ENCODE measurements around the gene CUEDC1.

CUEDC1 gene

DNA sequence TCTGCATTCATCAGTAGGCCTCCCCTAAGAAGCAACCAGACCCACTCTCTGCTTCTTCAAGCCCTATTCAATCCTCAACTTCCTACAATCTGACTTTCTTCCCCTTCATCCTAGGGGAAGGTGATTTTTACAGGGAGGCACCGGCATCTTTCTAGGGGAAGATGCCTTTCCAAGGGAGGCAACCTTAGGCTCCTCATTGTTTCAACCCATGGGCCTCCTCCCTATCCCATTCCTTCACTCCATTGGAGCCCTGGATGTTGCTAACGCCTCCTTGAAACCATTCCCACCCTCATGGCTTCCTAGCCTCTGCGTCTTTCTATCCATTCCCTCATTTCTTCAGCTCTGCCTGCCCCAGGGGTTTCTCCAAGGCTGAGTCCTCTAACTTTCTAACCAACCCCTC lies 2.7 kb upstream of the CUEDC1 start:
- no peak for DNase-seq (ENCODE audit: low read depth in 2 of 2)

- DNase-seq (ENCODE audit: low read depth in 2 of 2), result no peak
Measured at GRCh38 chr17:57957120-57957850, 2.1 kb upstream of the CUEDC1 start.

DNA sequence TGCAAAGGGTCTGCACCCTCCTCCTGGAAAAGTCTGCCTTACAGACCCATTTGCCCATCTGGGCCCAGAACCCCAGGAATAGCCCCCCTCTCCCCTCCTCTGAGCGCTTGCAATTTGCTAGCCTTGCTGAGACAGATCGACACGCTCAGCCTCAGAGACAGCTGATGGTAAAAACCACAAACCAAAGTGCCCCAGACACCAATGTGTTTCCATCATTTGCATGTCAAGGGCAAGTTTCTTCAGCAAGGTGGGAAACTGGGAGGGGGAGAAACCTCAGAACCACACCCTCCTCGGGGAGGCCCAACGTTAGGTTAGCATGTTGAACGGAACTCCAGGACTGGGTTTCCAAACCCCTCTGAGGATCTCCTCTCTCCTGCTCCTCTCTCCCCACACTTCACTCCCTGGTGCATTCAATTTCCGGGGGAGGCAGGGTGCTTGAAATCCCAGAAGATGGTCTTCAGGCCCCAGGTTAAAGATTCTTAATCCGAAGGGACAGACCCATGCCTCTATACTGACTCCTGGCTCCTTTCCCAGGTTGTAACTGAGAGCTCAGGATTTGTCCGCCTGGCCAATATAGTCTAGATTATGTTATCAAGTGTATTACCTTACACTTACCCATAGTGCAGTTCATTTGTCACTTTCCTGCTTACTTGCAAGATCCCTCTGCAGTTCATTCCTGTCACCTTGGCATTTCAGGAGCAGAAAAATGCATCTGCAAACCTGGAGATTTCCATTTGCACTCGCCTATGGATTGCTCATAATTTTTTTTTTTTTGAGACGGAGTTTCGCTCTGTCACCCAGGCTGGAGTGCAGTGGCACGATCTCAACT lies 1.3 kb upstream of the CUEDC1 start:
- peak in 1 of 2 donors; percentile 24 for DNase-seq (ENCODE audit: low read depth in 2 of 2)

- no peak for DNase-seq (ENCODE audit: low read depth in 2 of 2)
Measured at GRCh38 chr17:57954397-57955182, 622 bp downstream of the CUEDC1 start.

- no peak for DNase-seq (ENCODE audit: low read depth in 2 of 2)
Measured at GRCh38 chr17:57953705-57954396, 1.4 kb downstream of the CUEDC1 start.

- DNase-seq (ENCODE audit: low read depth in 2 of 2), result no peak
Measured at GRCh38 chr17:57953219-57953618, 2.0 kb downstream of the CUEDC1 start.

GRCh38 chr17:57949649-57950048 lies 5.6 kb downstream of the CUEDC1 start:
- DNase-seq (ENCODE audit: low read depth in 2 of 2), result no peak

GRCh38 chr17:57948555-57949420 lies 6.4 kb downstream of the CUEDC1 start:
- DNase-seq (ENCODE audit: low read depth in 2 of 2), result no peak

DNA sequence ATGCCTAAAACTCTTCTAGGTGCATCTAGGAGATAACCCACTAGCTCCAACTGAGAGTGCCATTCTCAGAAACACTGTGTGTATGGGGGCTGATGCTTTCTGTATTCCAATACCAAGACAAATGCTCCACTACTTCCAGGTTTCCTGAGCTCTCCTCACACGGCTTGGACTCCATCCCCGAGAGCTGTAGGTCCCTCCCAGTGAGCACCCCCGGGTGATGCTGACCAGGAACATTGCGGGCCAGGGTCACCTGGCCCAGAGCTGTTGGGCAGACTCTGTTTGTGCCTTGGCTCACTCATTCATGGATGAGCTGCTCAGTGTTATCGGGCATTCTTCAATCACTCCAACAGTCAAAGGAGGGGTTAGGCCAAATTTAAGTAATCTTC lies 7.0 kb downstream of the CUEDC1 start:
- no peak for DNase-seq (ENCODE audit: low read depth in 2 of 2)

- no peak for DNase-seq (ENCODE audit: low read depth in 2 of 2)
Measured at GRCh38 chr17:57947369-57947768, 7.8 kb downstream of the CUEDC1 start.

GRCh38 chr17:57946798-57947358 lies 8.3 kb downstream of the CUEDC1 start:
- DNase-seq (ENCODE audit: low read depth in 2 of 2), result no peak

DNA sequence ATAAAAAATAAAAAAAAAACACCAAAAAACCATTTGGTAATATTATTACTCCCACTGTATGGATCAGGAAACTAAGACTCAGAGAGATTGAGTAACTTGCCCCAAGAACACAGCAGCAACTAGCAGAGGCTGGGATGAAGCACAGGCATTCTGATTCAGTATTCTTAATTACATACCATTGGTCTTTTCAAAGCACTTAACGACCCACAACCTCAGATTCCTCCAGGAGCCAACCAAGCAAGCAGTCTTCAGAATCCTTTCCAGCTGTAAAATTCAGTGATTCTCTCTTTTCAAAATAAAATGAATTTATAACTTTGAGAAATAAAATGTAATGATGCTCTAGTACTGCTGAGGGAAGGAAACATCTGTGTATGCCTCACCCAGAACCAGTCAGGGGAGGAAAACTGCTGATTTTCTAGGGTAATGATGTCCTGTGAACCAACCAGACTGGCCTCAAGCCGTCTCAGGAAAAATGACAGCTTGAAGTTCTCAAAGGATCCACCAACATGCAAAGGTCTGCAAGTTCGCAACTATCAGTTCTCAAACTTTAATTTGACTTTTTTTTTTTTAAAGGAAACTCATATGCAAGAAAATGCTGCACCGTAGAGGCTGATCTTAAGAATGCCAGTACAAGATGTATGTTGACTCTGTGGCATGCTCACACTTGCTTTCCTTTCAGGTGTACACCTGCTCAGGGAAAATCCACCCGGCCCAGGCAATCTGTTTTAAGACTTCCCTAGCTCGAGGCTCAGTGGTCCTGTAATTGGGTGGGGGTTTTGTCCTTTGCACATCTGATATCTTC lies 9.0 kb downstream of the CUEDC1 start:
- DNase-seq (ENCODE audit: low read depth in 2 of 2), result no peak

- no peak for DNase-seq (ENCODE audit: low read depth in 2 of 2)
Measured at GRCh38 chr17:57944908-57945307, 10.3 kb downstream of the CUEDC1 start.

DNA sequence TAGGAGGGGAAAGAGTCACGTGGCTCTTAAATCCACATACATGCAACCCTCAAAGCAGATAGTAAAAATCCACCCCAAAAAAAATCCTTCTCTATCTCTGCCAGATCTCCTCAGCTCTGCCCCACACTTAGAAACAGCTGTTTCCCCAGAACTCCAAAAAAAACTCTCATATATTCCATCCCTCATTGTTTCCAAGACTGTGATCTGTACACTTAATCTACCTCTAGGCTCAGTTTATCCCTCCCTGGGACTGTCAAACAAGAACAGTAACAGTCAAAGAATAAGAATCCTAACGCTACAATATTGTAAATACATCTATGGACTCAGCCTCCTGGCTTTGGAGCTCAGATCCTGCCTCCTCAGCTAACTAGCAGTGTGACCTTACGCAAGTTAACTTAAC lies 11.6 kb downstream of the CUEDC1 start:
- DNase-seq (ENCODE audit: low read depth in 2 of 2), result no peak

DNA sequence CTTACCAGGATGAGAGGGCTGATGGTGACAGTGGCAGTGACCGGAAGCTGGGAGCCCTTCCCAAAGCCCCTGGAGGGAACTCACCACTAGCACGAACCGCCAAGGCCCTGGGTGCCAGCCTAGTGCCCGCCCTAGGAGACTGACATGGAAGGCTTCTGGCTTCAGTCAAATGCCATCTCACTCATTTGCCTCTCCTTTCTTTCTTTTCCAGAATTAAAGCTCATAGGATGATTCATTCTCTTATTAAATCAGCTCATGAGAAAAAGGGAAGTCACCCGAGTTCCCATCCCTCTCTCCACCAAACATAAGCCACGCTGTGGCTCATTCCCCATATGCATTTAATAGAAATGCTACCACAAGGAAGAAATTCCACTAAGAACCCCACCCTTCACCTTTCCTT lies 12.1 kb downstream of the CUEDC1 start:
- no peak for DNase-seq (ENCODE audit: low read depth in 2 of 2)

- no peak for DNase-seq (ENCODE audit: low read depth in 2 of 2)
Measured at GRCh38 chr17:57941384-57942370, 13.5 kb downstream of the CUEDC1 start.

DNA sequence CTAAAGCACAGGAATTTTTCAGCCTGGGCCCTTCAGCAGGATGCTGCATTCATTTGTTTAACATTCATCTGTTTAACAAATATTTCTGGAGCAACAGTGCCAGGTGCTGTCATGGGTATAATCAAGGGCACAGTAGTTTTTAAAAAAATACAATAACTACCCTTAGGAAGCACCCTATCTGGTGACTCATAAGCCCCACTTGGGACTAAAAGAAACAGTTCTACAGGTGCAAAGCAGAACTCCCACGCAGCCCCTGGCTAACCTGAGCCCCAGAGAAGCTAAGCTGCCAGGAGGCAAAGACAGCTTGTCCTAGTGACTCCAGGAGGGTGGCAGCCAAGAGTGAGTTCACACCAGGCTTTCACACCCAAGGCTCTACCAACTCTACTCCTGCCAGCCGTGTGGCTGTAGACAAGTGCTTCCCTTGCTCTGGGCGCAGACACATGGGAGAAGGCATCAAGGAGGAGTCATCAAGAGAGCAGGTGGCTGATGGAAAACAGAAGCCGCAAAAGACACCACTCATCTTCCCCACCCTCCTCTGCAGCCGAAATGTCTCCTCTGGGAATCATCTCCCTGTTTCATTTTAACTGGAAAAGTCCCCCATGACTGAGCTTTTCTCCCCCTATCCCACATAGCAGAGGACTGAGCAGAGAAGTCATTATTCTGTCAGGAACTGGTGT lies 14.4 kb downstream of the CUEDC1 start:
- DNase-seq (ENCODE audit: low read depth in 2 of 2), result no peak

DNA sequence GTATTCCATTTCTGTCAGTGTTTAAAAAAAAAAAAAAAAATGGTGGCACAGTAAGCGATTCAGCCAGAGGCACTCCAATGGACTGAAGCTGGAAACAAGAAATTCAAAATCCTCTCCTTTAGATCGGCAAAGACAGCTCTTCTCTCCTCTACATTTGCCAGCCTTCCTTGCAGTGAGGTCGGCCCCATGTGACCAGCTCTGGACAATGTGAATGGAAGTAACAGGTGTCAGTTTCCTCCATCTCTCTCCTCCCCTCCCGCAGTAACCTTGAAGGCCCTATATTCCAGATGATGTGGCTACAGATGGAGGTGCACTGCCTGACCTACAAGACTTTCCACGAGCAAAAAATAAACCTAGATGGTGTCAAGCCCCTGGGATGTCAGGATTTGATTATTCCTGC lies 15.0 kb downstream of the CUEDC1 start:
- no peak for DNase-seq (ENCODE audit: low read depth in 2 of 2)

Data from stimulated activated CD8-positive, alpha-beta memory T cell treated with anti-CD3 and anti-CD28 coated beads, Interleukin-7, amount 100 ng/mL, for 1 hour (primary cell).